Nephron progenitor cell (in vitro differentiated cells): ENCODE measurements around the gene BMPR1A.
"Not testable (repeated sequence)": the region's sequence is repeated elsewhere in the genome, so short reads cannot be mapped to it uniquely, and the experiment has no call there.

Source experiments
- DNase-seq: peaks from one replicate; pipeline ENCODE4 v3.0.0; 2021
- H3K27ac Mint-ChIP-seq: 2 replicates; pipeline ENCODE4 v1.8.0; 2021; ENCODE audit warnings: mild to moderate bottlenecking, moderate library complexity, mixed read lengths
- H3K27me3 Mint-ChIP-seq: 2 replicates; pipeline ENCODE4 v1.8.0; 2021; ENCODE audit warnings: mild to moderate bottlenecking, low read depth, mixed read lengths; ENCODE audit not compliant: poor library complexity
- H3K36me3 Mint-ChIP-seq: 2 replicates; pipeline ENCODE4 v1.8.0; 2021; ENCODE audit warnings: low read depth, mixed read lengths
- H3K4me1 Mint-ChIP-seq: 2 replicates; pipeline ENCODE4 v1.8.0; 2021; ENCODE audit warnings: mixed read lengths
- H3K4me3 Mint-ChIP-seq: 2 replicates; pipeline ENCODE4 v1.8.0; 2021; ENCODE audit warnings: mild to moderate bottlenecking, moderate library complexity, mixed read lengths
- H3K9me3 Mint-ChIP-seq: 2 replicates; pipeline ENCODE4 v1.8.0; 2021; ENCODE audit warnings: mild to moderate bottlenecking, moderate library complexity, mixed read lengths
- TF ChIP-seq, protein P1 (sequence below): fragments of 200-600 bp; sonication (generic); IDR thresholded peaks from 2 replicates; pipeline ENCODE4 v1.5.0; 2021; ENCODE audit warnings: antibody characterized with exemption

Gene BMPR1A

DNA sequence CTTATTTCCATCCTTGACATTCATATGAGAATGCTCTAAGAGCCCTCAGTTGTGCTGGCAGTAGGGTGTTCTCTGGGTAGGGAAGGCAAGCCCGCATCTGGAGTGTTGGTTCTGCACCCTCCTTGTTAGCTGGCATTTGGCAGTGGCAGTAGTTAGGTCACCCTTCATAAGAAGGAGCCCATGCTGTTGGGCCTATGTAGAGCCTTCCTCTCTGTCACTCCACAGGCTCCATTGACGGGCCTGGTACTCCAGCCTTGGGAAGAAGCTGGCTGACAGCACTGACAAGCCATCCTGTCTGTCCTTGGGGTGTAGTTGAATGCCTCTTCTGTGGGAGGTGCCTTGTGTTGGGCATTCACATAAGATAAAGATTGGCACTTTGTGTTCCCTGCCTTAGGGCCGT lies 89.7 kb downstream of the BMPR1A start:
- peaks cover 41% of the 10 kb centered on the region for H3K36me3 Mint-ChIP-seq

DNA sequence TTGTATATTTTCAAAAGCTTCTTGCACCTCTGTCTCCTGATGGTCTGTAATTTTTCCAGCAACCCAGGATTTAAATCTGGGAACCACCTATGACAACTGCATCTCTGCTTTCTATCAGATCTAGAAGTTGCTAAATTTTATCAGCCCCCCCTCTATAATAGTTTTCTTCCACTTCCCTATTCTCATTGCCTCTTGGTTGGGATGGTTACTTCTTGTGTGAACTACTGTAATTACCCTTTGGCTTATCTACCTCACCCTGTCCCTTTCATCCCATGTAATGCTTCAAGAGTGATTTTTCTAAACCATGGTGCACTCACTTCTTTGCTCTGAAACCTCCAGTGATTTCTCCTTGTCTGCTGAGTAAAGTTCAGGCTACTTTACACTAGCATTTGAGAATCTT lies 92.3 kb downstream of the BMPR1A start:
- H3K9me3 Mint-ChIP-seq, result peaks cover 15% of the 10 kb centered on the region
- no peaks in the 10 kb centered on the region for H3K4me1 Mint-ChIP-seq
- no peak overlapping the region for H3K4me3 Mint-ChIP-seq
- no peak for DNase-seq
- no peaks in the 10 kb centered on the region for H3K27me3 Mint-ChIP-seq
- TF ChIP-seq, protein P1, sequence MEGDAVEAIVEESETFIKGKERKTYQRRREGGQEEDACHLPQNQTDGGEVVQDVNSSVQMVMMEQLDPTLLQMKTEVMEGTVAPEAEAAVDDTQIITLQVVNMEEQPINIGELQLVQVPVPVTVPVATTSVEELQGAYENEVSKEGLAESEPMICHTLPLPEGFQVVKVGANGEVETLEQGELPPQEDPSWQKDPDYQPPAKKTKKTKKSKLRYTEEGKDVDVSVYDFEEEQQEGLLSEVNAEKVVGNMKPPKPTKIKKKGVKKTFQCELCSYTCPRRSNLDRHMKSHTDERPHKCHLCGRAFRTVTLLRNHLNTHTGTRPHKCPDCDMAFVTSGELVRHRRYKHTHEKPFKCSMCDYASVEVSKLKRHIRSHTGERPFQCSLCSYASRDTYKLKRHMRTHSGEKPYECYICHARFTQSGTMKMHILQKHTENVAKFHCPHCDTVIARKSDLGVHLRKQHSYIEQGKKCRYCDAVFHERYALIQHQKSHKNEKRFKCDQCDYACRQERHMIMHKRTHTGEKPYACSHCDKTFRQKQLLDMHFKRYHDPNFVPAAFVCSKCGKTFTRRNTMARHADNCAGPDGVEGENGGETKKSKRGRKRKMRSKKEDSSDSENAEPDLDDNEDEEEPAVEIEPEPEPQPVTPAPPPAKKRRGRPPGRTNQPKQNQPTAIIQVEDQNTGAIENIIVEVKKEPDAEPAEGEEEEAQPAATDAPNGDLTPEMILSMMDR, result no peak
- no peak overlapping the region for H3K27ac Mint-ChIP-seq
- peaks cover 41% of the 10 kb centered on the region for H3K36me3 Mint-ChIP-seq

More for the DNA sequence above, 89.7 kb downstream of the BMPR1A start:
- Mint-ChIP-seq H3K27ac (peak overlapping the region; percentile 21), H3K4me3 (no peak overlapping the region), H3K27me3 (no peaks in the 10 kb centered on the region), H3K4me1 (no peaks in the 10 kb centered on the region), H3K9me3 (no peaks in the 10 kb centered on the region)
- TF ChIP-seq, protein P1, result no peak
- DNase-seq, result no peak

DNA sequence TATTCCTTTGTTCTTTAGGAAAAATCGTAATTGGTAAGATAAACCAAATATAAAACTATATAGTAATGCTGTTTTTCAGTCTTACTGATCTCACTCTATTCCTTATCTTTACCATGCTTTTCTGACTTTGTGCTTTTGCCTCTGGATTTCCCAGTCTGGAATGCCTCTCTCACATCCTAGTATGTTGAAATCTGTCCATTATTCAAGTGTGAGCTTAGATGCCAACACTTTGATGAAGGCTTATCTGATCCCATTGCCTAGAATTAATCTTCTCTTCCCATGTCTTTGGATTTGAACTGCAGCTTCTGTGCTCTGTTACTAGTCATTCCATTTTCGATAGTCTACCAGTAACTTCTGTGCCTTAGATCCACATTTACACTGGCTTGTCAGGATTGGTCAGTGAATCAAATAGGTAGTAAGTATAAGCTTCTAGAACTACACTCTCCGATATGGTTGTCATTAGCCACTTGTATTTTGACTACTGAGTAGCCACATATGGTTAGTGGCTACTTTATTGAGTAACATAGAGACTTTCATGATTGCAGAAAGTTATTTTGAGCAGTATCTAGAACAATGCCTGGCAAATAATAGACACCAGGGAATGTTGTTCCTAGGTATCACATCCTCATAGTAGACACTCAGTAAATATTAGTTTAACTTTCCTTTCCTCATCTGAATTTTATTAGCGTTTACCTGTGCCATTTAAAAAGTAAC lies 92.9 kb downstream of the BMPR1A start:
- TF ChIP-seq, protein P1, result no peak
- Mint-ChIP-seq H3K4me3 (no peak overlapping the region), H3K27ac (no peak overlapping the region), H3K9me3 (peaks cover 15% of the 10 kb centered on the region), H3K27me3 (no peaks in the 10 kb centered on the region), H3K4me1 (no peaks in the 10 kb centered on the region), H3K36me3 (peaks cover 44% of the 10 kb centered on the region)
- no peak for DNase-seq

DNA sequence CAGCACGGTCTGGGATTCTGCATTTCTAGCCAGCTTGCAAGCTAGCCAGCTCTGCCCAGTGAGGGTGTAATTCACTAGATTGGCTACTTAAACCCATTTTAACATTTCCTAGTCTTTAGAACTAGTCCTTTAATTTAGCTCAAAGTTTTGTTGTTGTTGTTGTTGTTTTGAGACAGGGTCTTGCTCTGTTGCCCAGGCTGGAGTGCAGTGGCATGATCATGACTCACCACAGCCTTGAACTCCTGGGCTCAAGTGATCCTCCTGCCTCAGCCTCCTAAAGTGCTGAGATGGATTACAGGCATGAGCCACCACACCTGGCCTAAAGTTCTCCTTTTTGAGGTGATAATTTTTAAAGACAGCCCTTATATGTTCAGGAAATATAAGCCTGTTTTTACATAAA lies 94.1 kb downstream of the BMPR1A start:
- Mint-ChIP-seq H3K27me3 (no peaks in the 10 kb centered on the region), H3K9me3 (peaks cover 15% of the 10 kb centered on the region), H3K27ac (no peak overlapping the region), H3K4me1 (no peaks in the 10 kb centered on the region), H3K4me3 (no peak overlapping the region), H3K36me3 (peaks cover 53% of the 10 kb centered on the region)
- TF ChIP-seq, protein P1, result no peak
- DNase-seq, result no peak

DNA sequence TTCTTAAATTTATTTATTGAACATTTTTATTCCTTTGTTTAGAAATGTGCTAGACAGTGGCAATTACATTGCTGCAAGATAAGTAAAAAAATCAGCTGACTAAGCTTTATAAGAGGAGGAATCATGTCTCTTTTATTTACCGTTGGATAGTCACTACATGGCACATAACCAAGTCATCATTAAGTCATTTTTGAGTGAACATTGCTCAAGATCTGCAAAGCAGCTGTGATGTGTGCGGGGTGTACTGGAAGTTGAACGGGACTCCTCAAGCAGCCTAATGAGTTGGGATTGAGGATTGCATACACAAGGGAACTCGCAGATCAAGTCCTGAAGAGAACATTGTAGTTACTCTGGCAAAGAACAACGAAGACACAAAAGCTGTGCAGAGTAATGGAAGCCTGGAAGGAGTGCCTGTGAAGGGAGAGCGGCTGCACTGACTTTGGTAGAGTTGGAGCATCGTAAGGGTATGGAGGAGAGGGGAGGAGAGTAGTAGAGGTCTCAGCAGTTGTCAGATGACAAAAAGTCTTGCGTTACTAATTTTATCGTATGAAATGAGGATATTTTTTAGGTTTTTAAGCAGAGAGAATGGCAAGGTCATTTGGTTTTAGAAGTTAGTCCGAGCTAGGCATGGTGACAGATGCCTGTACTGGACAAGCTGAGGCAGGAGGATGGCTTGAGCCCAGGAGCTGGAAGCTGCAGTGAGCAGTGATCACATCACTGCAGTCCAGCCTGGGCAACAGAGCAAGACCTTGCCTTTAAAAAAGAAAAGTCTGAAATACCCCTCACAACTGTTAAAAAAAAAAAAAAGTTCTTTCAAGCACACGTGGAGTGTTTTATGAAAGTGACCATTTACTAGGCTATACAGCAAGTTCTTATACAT lies 95.1 kb downstream of the BMPR1A start:
- no peaks in the 10 kb centered on the region for H3K27me3 Mint-ChIP-seq
- TF ChIP-seq, protein P1, result no peak
- no peak overlapping the region for H3K4me3 Mint-ChIP-seq
- peaks cover 62% of the 10 kb centered on the region for H3K36me3 Mint-ChIP-seq
- DNase-seq, result no peak
- H3K4me1 Mint-ChIP-seq, result no peaks in the 10 kb centered on the region
- peaks cover 15% of the 10 kb centered on the region for H3K9me3 Mint-ChIP-seq
- H3K27ac Mint-ChIP-seq, result no peak overlapping the region

DNA sequence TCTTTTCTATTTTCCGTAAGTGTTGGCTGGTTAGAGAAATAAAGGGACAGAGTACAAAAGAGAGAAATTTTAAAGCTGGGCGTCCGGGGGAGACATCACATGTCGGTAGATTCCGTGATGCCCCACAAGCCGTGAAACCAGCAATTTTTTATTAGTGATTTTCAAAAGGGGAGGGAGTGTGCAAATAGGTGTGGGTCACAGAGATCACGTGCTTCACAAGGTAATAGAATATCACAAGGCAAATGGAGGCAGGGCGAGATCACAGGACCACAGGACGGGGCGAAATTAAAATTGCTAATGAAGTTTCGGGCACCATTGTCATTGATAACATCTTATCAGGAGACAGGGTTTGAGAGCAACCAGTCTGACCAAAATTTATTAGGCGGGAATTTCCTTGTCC lies 97.2 kb downstream of the BMPR1A start:
- H3K4me3 Mint-ChIP-seq, DNase-seq, H3K27ac Mint-ChIP-seq, H3K4me1 Mint-ChIP-seq, H3K27me3 Mint-ChIP-seq: not testable (repeated sequence)
- H3K36me3 Mint-ChIP-seq, result peaks cover 75% of the 10 kb centered on the region
- H3K9me3 Mint-ChIP-seq, result peaks cover 19% of the 10 kb centered on the region
